CD4-positive, alpha-beta memory T cell (primary cell): Measurements from ENCODE around the gene INHBC. TPM values are rescaled to one million over a fixed set of nuclear protein-coding genes. Genes with fewer than 3 reads are reported as not detected.
A peak's percentile ranks its signal among the peaks of the same experiment; 100 is the strongest.
"Not testable (repeated sequence)": the region's sequence is repeated elsewhere in the genome, so short reads cannot be mapped to it uniquely, and the experiment has no call there.

ENCODE experiments used
- CTCF ChIA-PET: fragments of 350-600 bp; sonication (Branson Sonifier 250); formaldehyde crosslinking; loops from one replicate; lab custom pipeline; 2021; ENCODE audit warnings: inconsistent platforms; ENCODE audit not compliant: partially characterized antibody; lab: Charles Lee
- POLR2A ChIA-PET: fragments of 350-600 bp; sonication (Branson Sonifier 250); formaldehyde crosslinking; loops from one replicate; lab custom pipeline; 2021; ENCODE audit not compliant: partially characterized antibody; lab: Charles Lee
- DNase-seq, 5 donors: peaks; one replicate each; pipeline versions ENCODE4 v3.0.0 to v3.0.0-alpha.2; 2020 to 2022; ENCODE audit warnings: mixed read lengths in 1 of 5
- H3K27ac ChIP-seq: one replicate; pipeline ENCODE4 v1.7.0; 2013; ENCODE audit warnings: low read depth, low read length
- H3K27me3 ChIP-seq: 2 replicates; pipeline ENCODE4 v1.7.0; 2013; ENCODE audit warnings: mild to moderate bottlenecking, low read length, moderate library complexity; ENCODE audit not compliant: insufficient read depth
- H3K36me3 ChIP-seq: 2 replicates; pipeline ENCODE4 v1.7.0; 2013; ENCODE audit warnings: mild to moderate bottlenecking, low read length, moderate library complexity; ENCODE audit not compliant: insufficient read depth
- H3K4me1 ChIP-seq: 2 replicates; pipeline ENCODE4 v1.7.0; 2013; ENCODE audit warnings: mild to moderate bottlenecking, low read length, moderate library complexity; ENCODE audit not compliant: insufficient read depth
- H3K4me3 ChIP-seq, 2 donors: one replicate each; pipeline ENCODE4 v1.7.0; 2013; ENCODE audit warnings: low read length in 2 of 2, mild to moderate bottlenecking in 1 of 2
- H3K9me3 ChIP-seq, 2 donors: one replicate each; pipeline ENCODE4 v1.7.0; 2013; ENCODE audit warnings: low read length in 2 of 2, control low read depth in 1 of 2; ENCODE audit not compliant: control insufficient read depth in 1 of 2
- H3K27ac Mint-ChIP-seq, 7 donors: one replicate each; pipeline ENCODE4 v1.8.0; 2020 to 2021; ENCODE audit warnings: mixed read lengths in 7 of 7, mild to moderate bottlenecking in 6 of 7, inconsistent platforms in 3 of 7, moderate library complexity in 3 of 7
- H3K27me3 Mint-ChIP-seq, 2 donors: one replicate each; pipeline ENCODE4 v1.8.0; 2020 to 2021; ENCODE audit warnings: mixed read lengths in 2 of 2
- H3K36me3 Mint-ChIP-seq, 2 donors: one replicate each; pipeline ENCODE4 v1.8.0; 2020 to 2021; ENCODE audit warnings: mixed read lengths in 2 of 2, inconsistent platforms in 1 of 2, mild to moderate bottlenecking in 1 of 2
- H3K4me1 Mint-ChIP-seq, 4 donors: one replicate each; pipeline ENCODE4 v1.8.0; 2020 to 2021; ENCODE audit warnings: mixed read lengths in 4 of 4, mild to moderate bottlenecking in 1 of 4
- H3K4me3 Mint-ChIP-seq, 8 donors: one replicate each; pipeline ENCODE4 v1.8.0; 2020 to 2021; ENCODE audit warnings: mixed read lengths in 8 of 8, mild to moderate bottlenecking in 7 of 8, moderate library complexity in 6 of 8, inconsistent platforms in 3 of 8
- H3K9me3 Mint-ChIP-seq, 8 donors: one replicate each; pipeline ENCODE4 v1.8.0; 2020 to 2021; ENCODE audit warnings: mixed read lengths in 8 of 8, mild to moderate bottlenecking in 5 of 8, inconsistent platforms in 3 of 8, moderate library complexity in 1 of 8
- intact Hi-C: fragments of 100-400 bp; cut with micrococcal nuclease; formaldehyde crosslinking; loops from one replicate; pipeline ENCODE4 v1.15.1; 2023
- polyA plus RNA-seq, 2 donors: library from polyadenylated mRNA; unstranded; fragments of 300-500 nt; fragmentation: Illumina TruSeq; gene quantifications; one replicate each; pipeline ENCODE4 v1.2.3, GENCODE V29; 2021
- total RNA-seq, 2 experiments: library from RNA; stranded (reverse); gene quantifications; one replicate each; pipeline ENCODE4 v1.2.3, GENCODE V29; 2021

The INHBC gene
- total and polyA plus RNA-seq, 4 experiments from 2014 or later: not detected

GRCh38 chr12:57435293-57435692 lies 709 bp downstream of the INHBC start:
- intact Hi-C loops: no loop called here
- H3K4me1 ChIP-seq: peaks cover 8% of the 10 kb centered on the region
- H3K27me3 ChIP-seq: no peaks in the 10 kb centered on the region
- H3K27ac Mint-ChIP-seq: peak overlapping the region in 5 of 7 donors; percentile 22 to 82 (median 64)
- DNase-seq: no peak
- H3K27ac ChIP-seq: no peak overlapping the region
- H3K9me3 ChIP-seq: no peaks in the 10 kb centered on the region
- ChIA-PET POLR2A (interaction anchor here (1.1 kb wide), 1 partner anchor 23 kb away, joined by 3 read pairs; no protein-coding TSS in a partner anchor), CTCF (interaction anchor here (1.7 to 3.0 kb wide), 3 partner anchors 18 to 23 kb away, joined by 8 to 16 read pairs (median 8); partner anchors contain the start of genes GLI1 and INHBE)
- peak overlapping the region in 2 of 8 donors; percentile 14 to 32 for H3K4me3 Mint-ChIP-seq
- H3K4me3 ChIP-seq: no peak overlapping the region
- peaks cover 8 to 17% (median 14%) of the 10 kb centered on the region in 4 donors for H3K4me1 Mint-ChIP-seq
- no peaks in the 10 kb centered on the region for H3K36me3 ChIP-seq
- peaks cover 0 to 4% of the 10 kb centered on the region in 2 donors for H3K36me3 Mint-ChIP-seq
- no peaks in the 10 kb centered on the region for H3K9me3 Mint-ChIP-seq
- H3K27me3 Mint-ChIP-seq: peaks cover 0 to 2% of the 10 kb centered on the region in 2 donors

GRCh38 chr12:57438400-57438799 lies 3.8 kb downstream of the INHBC start:
- ChIA-PET CTCF (interaction anchor here (1.1 kb wide), 1 partner anchor 20 kb away, joined by 5 read pairs; no protein-coding TSS in a partner anchor), POLR2A (no interaction called here)
- peaks cover 1 to 16% (median 10%) of the 10 kb centered on the region in 8 donors for H3K9me3 Mint-ChIP-seq
- H3K36me3 ChIP-seq: no peaks in the 10 kb centered on the region
- H3K4me1 Mint-ChIP-seq: peaks cover 1 to 5% (median 4%) of the 10 kb centered on the region in 4 donors
- intact Hi-C loops: no loop called here
- H3K9me3 ChIP-seq: no peaks in the 10 kb centered on the region
- H3K27ac Mint-ChIP-seq: no peak overlapping the region
- H3K36me3 Mint-ChIP-seq: peaks cover 6 to 7% of the 10 kb centered on the region in 2 donors
- no peak overlapping the region for H3K4me3 Mint-ChIP-seq
- H3K4me1 ChIP-seq: no peaks in the 10 kb centered on the region
- H3K27ac ChIP-seq: no peak overlapping the region
- no peaks in the 10 kb centered on the region for H3K27me3 ChIP-seq
- no peak overlapping the region for H3K4me3 ChIP-seq
- peaks cover 3 to 9% of the 10 kb centered on the region in 2 donors for H3K27me3 Mint-ChIP-seq
- DNase-seq: no peak

GRCh38 chr12:57439762-57440266 lies 5.2 kb downstream of the INHBC start:
- H3K27ac ChIP-seq: no peak overlapping the region
- H3K9me3 Mint-ChIP-seq: peaks cover 1 to 16% (median 10%) of the 10 kb centered on the region in 8 donors
- ChIA-PET CTCF (interaction anchor here (1.2 kb wide), 1 partner anchor 16 kb away, joined by 3 read pairs; the partner anchor contains the start of gene INHBE), POLR2A (no interaction called here)
- no peak overlapping the region for H3K4me3 Mint-ChIP-seq
- peaks cover 6 to 7% of the 10 kb centered on the region in 2 donors for H3K36me3 Mint-ChIP-seq
- H3K36me3 ChIP-seq: no peaks in the 10 kb centered on the region
- no peaks in the 10 kb centered on the region for H3K4me1 ChIP-seq
- H3K27me3 ChIP-seq: no peaks in the 10 kb centered on the region
- intact Hi-C loops: no loop called here
- peaks cover 1 to 5% (median 4%) of the 10 kb centered on the region in 4 donors for H3K4me1 Mint-ChIP-seq
- peak overlapping the region in 1 of 7 donors; percentile 29 for H3K27ac Mint-ChIP-seq
- H3K27me3 Mint-ChIP-seq: peaks cover 3 to 9% of the 10 kb centered on the region in 2 donors
- H3K9me3 ChIP-seq: no peaks in the 10 kb centered on the region
- DNase-seq: no peak
- H3K4me3 ChIP-seq: no peak overlapping the region

- Mint-ChIP-seq H3K27ac (peak overlapping the region in 1 of 7 donors; percentile 65), H3K9me3 (peaks cover 1 to 16% (median 10%) of the 10 kb centered on the region in 8 donors)
- H3K36me3 Mint-ChIP-seq, H3K4me1 ChIP-seq, H3K27ac ChIP-seq, DNase-seq, H3K4me3 Mint-ChIP-seq, H3K9me3 ChIP-seq, H3K4me1 Mint-ChIP-seq, H3K27me3 Mint-ChIP-seq, H3K27me3 ChIP-seq, CTCF ChIA-PET, intact Hi-C loops, POLR2A ChIA-PET, H3K4me3 ChIP-seq, H3K36me3 ChIP-seq: not testable (repeated sequence)
Observed at GRCh38 chr12:57441393-57441792, 6.8 kb downstream of the INHBC start.

GRCh38 chr12:57441846-57442427 lies 7.4 kb downstream of the INHBC start:
- Mint-ChIP-seq H3K4me3 (no peak overlapping the region), H3K9me3 (peaks cover 1 to 16% (median 10%) of the 10 kb centered on the region in 8 donors), H3K27me3 (peaks cover 5 to 9% of the 10 kb centered on the region in 2 donors), H3K36me3 (peaks cover 6 to 7% of the 10 kb centered on the region in 2 donors), H3K27ac (peak overlapping the region in 1 of 7 donors; percentile 65), H3K4me1 (peaks cover 0 to 2% (median 0%) of the 10 kb centered on the region in 4 donors)
- Histone ChIP-seq H3K9me3 (no peaks in the 10 kb centered on the region), H3K27me3 (no peaks in the 10 kb centered on the region), H3K36me3 (no peaks in the 10 kb centered on the region), H3K27ac (no peak overlapping the region), H3K4me3 (no peak overlapping the region), H3K4me1 (no peaks in the 10 kb centered on the region)
- no peak for DNase-seq
- intact Hi-C loops: no loop called here
- ChIA-PET POLR2A (no interaction called here), CTCF (interaction anchor here (0.9 to 1.3 kb wide), 2 partner anchors 9 to 14 kb away, joined by 3 to 4 read pairs; no protein-coding TSS in a partner anchor)

GRCh38 chr12:57444337-57444736 lies 9.8 kb downstream of the INHBC start:
- H3K4me3 Mint-ChIP-seq, H3K4me3 ChIP-seq, H3K4me1 Mint-ChIP-seq, H3K27ac ChIP-seq, H3K27me3 ChIP-seq, H3K27ac Mint-ChIP-seq, H3K27me3 Mint-ChIP-seq, H3K9me3 ChIP-seq, H3K36me3 Mint-ChIP-seq, POLR2A ChIA-PET, H3K4me1 ChIP-seq, DNase-seq, H3K36me3 ChIP-seq, intact Hi-C loops: not testable (repeated sequence)
- H3K9me3 Mint-ChIP-seq: peaks cover 1 to 16% (median 10%) of the 10 kb centered on the region in 8 donors
- CTCF ChIA-PET: interaction anchor here (1.3 to 8.3 kb wide), 3 partner anchors 11 to 18 kb away, joined by 3 to 43 read pairs (median 7); partner anchors contain the start of genes GLI1 and INHBE

- Histone ChIP-seq H3K9me3 (no peaks in the 10 kb centered on the region), H3K4me1 (no peaks in the 10 kb centered on the region), H3K27me3 (no peaks in the 10 kb centered on the region), H3K36me3 (no peaks in the 10 kb centered on the region), H3K27ac (no peak overlapping the region), H3K4me3 (no peak overlapping the region)
- Mint-ChIP-seq H3K4me1 (peaks cover 0 to 2% (median 0%) of the 10 kb centered on the region in 4 donors), H3K4me3 (no peak overlapping the region), H3K27ac (peak overlapping the region in 1 of 7 donors; percentile 18), H3K27me3 (peaks cover 5 to 7% of the 10 kb centered on the region in 2 donors), H3K9me3 (peaks cover 1 to 16% (median 10%) of the 10 kb centered on the region in 8 donors), H3K36me3 (peaks cover 6 to 7% of the 10 kb centered on the region in 2 donors)
- POLR2A ChIA-PET: no interaction called here
- CTCF ChIA-PET: interaction anchor here (1.3 to 8.3 kb wide), 3 partner anchors 11 to 17 kb away, joined by 3 to 43 read pairs (median 7); partner anchors contain the start of genes GLI1 and INHBE
- intact Hi-C loops: no loop called here
- no peak for DNase-seq
Observed at GRCh38 chr12:57444744-57445143, 10.2 kb downstream of the INHBC start.
